HEK293T (cell line): ENCODE measurements around the gene GPR143.

Experiments
- ARNT ChIP-seq: fragments of 450-650 bp; IDR thresholded peaks from 2 replicates; pipeline ENCODE4 v1.6.1; 2017; ENCODE audit warnings: mild to moderate bottlenecking
- BHLHE40 ChIP-seq: fragments of 450-650 bp; IDR thresholded peaks from 2 replicates; pipeline ENCODE4 v1.6.1; 2016; ENCODE audit warnings: mild to moderate bottlenecking, moderate library complexity, borderline replicate concordance
- FOXA1 ChIP-seq: fragments of 450-650 bp; IDR thresholded peaks from 2 replicates; pipeline ENCODE4 v1.6.1; 2016; ENCODE audit warnings: mild to moderate bottlenecking
- FOXK2 ChIP-seq: fragments of 450-650 bp; IDR thresholded peaks from 2 replicates; pipeline ENCODE4 v1.6.1; 2016; ENCODE audit warnings: mild to moderate bottlenecking
- FOXM1 ChIP-seq: fragments of 450-650 bp; IDR thresholded peaks from 2 replicates; pipeline ENCODE4 v1.6.1; 2017; ENCODE audit warnings: mild to moderate bottlenecking, borderline replicate concordance
- HDGF ChIP-seq: fragments of 450-650 bp; IDR thresholded peaks from 2 replicates; pipeline ENCODE4 v1.6.1; 2017; ENCODE audit warnings: antibody characterized with exemption, borderline replicate concordance
- SP1 ChIP-seq: fragments of 450-650 bp; IDR thresholded peaks from 2 replicates; pipeline ENCODE4 v1.6.1; 2017
- TF ChIP-seq, protein P1 (sequence below): fragments of 450-650 bp; IDR thresholded peaks from 2 replicates; pipeline ENCODE4 v1.6.1; 2016

DNA sequence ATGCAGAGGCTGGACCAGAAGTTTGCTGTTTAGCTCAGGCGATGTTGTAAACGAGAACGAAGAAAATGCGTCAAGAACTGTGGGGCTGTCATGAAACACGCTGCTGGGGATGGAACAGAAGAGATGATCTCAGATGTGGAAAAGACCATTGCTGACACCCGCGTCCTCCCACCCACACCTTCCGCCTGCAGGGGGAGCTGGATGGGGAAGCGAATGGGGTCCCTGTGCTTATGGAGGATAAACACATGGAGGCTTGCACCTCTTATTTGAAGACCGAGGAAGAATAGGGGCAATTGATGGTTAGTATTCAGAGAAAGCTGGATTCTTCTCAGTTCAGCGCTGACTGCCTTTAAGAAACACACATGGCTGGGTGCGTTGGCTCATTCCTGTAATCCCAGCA, 63.9 kb downstream of the GPR143 start:
- no peak for TF ChIP-seq FOXM1
- no peak for TF ChIP-seq BHLHE40
- TF ChIP-seq SP1, result no peak
- TF ChIP-seq HDGF, result no peak
- TF ChIP-seq, protein P1, sequence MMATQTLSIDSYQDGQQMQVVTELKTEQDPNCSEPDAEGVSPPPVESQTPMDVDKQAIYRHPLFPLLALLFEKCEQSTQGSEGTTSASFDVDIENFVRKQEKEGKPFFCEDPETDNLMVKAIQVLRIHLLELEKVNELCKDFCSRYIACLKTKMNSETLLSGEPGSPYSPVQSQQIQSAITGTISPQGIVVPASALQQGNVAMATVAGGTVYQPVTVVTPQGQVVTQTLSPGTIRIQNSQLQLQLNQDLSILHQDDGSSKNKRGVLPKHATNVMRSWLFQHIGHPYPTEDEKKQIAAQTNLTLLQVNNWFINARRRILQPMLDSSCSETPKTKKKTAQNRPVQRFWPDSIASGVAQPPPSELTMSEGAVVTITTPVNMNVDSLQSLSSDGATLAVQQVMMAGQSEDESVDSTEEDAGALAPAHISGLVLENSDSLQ, result no peak
- no peak for TF ChIP-seq FOXA1
- TF ChIP-seq FOXK2, result no peak
- no peak for TF ChIP-seq ARNT
